Lung (tissue), 16 donors: ENCODE data around the gene SHROOM4. TPM values are rescaled to one million over a fixed set of nuclear protein-coding genes. Genes with fewer than 3 reads are reported as not detected.

Source experiments
- ATAC-seq: fragments of 200-7000 bp; cut with Tn5 transposase; one replicate; pipeline ENCODE4 v1.9.1; 2020; ENCODE audit warnings: moderate number of reproducible peaks; ENCODE audit not compliant: insufficient read depth, low FRiP score
- DNase-seq, 3 donors: peaks; one replicate each; pipeline ENCODE4 v3.0.0-alpha.2; 2013 to 2017
- H3K27ac ChIP-seq, 2 donors: one replicate each; pipeline ENCODE4 v1.5.1; 2013; ENCODE audit warnings: mild to moderate bottlenecking in 2 of 2, moderate library complexity in 2 of 2, control low read depth in 1 of 2, inconsistent platforms in 1 of 2, low read depth in 1 of 2, low read length in 1 of 2
- H3K27me3 ChIP-seq, 3 donors: one replicate each; pipeline ENCODE4 v1.5.1; 2013; ENCODE audit warnings: low read length in 2 of 3; ENCODE audit not compliant: control insufficient read depth in 3 of 3, insufficient read depth in 3 of 3
- H3K36me3 ChIP-seq, 4 donors: one replicate each; pipeline ENCODE4 v1.5.1; 2013; ENCODE audit warnings: low read length in 4 of 4, mild to moderate bottlenecking in 1 of 4, moderate library complexity in 1 of 4; ENCODE audit not compliant: control insufficient read depth in 4 of 4, insufficient read depth in 4 of 4
- H3K4me1 ChIP-seq, 5 donors: one replicate each; pipeline ENCODE4 v1.5.1; 2013; ENCODE audit warnings: low read length in 5 of 5, mild to moderate bottlenecking in 2 of 5, moderate library complexity in 1 of 5; ENCODE audit not compliant: control insufficient read depth in 5 of 5, insufficient read depth in 5 of 5
- H3K4me3 ChIP-seq: one replicate; pipeline ENCODE4 v1.5.1; 2013; ENCODE audit warnings: mild to moderate bottlenecking, control low read depth, moderate library complexity
- H3K9ac ChIP-seq, 2 donors: one replicate each; pipeline ENCODE4 v1.5.1; 2013; ENCODE audit warnings: low read length in 2 of 2, control low read depth in 1 of 2; ENCODE audit not compliant: insufficient read depth in 1 of 2
- H3K9me3 ChIP-seq, 4 donors: one replicate each; pipeline ENCODE4 v1.5.1; 2013; ENCODE audit warnings: low read length in 3 of 4, mild to moderate bottlenecking in 1 of 4, moderate library complexity in 1 of 4; ENCODE audit not compliant: control insufficient read depth in 4 of 4, insufficient read depth in 3 of 4
- CTCF ChIP-seq: IDR thresholded peaks from 2 replicates; pipeline ENCODE4 v1.5.1; 2012; ENCODE audit warnings: mild to moderate bottlenecking; ENCODE audit errors: control extremely low read depth, extremely low read depth
- WGBS, 2 donors: extraction: QIAGEN DNeasy Blood & Tissue Kit; methylation state at CpG; one replicate each; pipeline ENCODE4 v1.1.7; 2013; 5-methylcytosine and 5-hydroxymethylcytosine counted together
- long read RNA-seq, 5 donors: transcript quantifications; one replicate each; lab custom pipeline, GENCODE V29; 2026
- polyA plus RNA-seq, 2 donors: library from polyadenylated mRNA; stranded (reverse); fragments of 200-250 nt; gene quantifications; one replicate each; pipeline ENCODE4 v1.2.1, GENCODE V29; 2013
- total RNA-seq, 2 donors: library from RNA; depleted of rRNA in 1 of 2; stranded (reverse); fragments of >200 nt in 1 of 2; gene quantifications; one replicate each; pipeline ENCODE4 v1.2.1, GENCODE V29; 2014 to 2021
- donor health status: control.
- donor health status: control.
- donor health status: Bipolar disorder and iron deficiency.
- donor health status: healthy.
- donor health status: DM: yes; HTN: yes; CAD: no.

The SHROOM4 gene
- 10 to 100 TPM; 28.0 to 63.3 TPM for total RNA-seq
- polyA plus RNA-seq, result 1 to 10 TPM; 6.8 to 9.8 TPM
- long read RNA-seq, donor 1, partial matches to known transcripts, result 41 of 41 reads
- long read RNA-seq, donor 1, other reads (novel, unspliced or antisense), result 0 of 41 reads
- long read RNA-seq, donor 2, partial matches to known transcripts, result 5 of 5 reads
- long read RNA-seq, donor 2, other reads (novel, unspliced or antisense), result 0 of 5 reads
- long read RNA-seq, donor 3, partial matches to known transcripts, result 24 of 24 reads
- long read RNA-seq, donor 3, other reads (novel, unspliced or antisense), result 0 of 24 reads
- long read RNA-seq, donor 4, partial matches to known transcripts, result 5 of 5 reads
- long read RNA-seq, donor 4, other reads (novel, unspliced or antisense), result 0 of 5 reads
- long read RNA-seq, donor 5, partial matches to known transcripts, result 37 of 37 reads
- long read RNA-seq, donor 5, other reads (novel, unspliced or antisense), result 0 of 37 reads

DNA sequence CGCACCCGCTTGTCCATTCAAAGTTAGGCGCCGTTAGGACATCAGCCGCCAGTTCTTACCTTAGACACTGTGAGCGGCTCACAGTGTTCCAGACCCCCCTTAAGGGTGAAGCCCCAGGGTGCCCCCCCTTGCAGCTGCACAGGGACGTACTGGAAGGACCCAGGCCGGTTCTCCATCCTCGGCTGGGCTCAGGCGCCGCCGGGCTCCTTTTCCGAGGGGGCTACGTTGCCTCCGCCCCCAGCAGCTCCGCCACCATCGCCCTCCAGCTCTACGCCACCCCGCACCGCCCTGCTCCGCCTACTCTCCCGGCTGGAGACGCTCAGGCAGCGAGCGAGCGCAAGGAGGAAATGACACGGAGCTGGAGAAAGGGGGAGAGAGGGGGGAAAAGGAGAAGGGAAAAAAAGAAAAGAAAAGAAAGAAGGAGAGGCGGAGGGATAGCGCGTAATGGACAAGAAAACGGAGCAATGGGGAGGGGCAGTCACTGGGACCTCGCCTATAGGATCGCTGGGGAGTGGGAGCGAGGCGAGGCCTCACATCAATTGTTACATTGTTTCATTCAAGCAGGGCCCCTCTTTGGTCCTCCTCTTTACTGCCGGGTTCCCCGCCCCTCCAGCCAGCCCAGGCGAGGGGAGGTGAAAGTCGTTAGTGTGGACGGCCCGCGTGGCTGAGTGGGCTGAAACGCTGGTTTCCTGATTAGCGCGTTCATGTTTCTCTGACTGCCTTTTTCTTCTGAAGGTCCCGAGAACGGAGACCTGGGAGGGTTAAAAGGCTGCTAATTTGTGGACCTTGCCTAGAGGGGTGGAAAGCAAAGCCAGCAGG is at the start of gene SHROOM4:
Gene SHROOM4, minus strand, starts transcription at position 352 of the 819 bp plus-strand sequence. Its CDS starts 176 bp downstream, at position 176.
- H3K9me3 ChIP-seq, result peaks cover 0 to 8% (median 0%) of the 10 kb centered on the region in 4 donors
- H3K9ac ChIP-seq, result peak within 1 kb of the TSS; percentile 63 to 67
- no peak for TF ChIP-seq CTCF
- peak; percentile 86 to 92 (median 91) for DNase-seq
- peak; percentile 73 for ATAC-seq
- H3K36me3 ChIP-seq, result no peaks in the 10 kb centered on the region
- H3K27me3 ChIP-seq, result peaks cover 0 to 5% (median 2%) of the 10 kb centered on the region in 3 donors
- H3K4me1 ChIP-seq, result peaks cover 0 to 3% (median 0%) of the 10 kb centered on the region in 5 donors
- peak within 1 kb of the TSS; percentile 78 to 93 for H3K27ac ChIP-seq
- 0 to 28% methylated on average over 36 to 47 of the region's 47 CpGs for WGBS, 2 donors
- H3K4me3 ChIP-seq, result peak within 1 kb of the TSS; percentile 33

- H3K4me1 ChIP-seq, result no peaks in the 10 kb centered on the region
- H3K9ac ChIP-seq, result no peak overlapping the region
- H3K27me3 ChIP-seq, result peaks cover 3 to 9% (median 5%) of the 10 kb centered on the region in 3 donors
- H3K27ac ChIP-seq, result no peak overlapping the region
- TF ChIP-seq CTCF, result no peak
- H3K36me3 ChIP-seq, result no peaks in the 10 kb centered on the region
- WGBS, 2 donors, result 93 to 100% methylated on average over 1 of the region's 1 CpG
- H3K4me3 ChIP-seq, result no peak overlapping the region
- ATAC-seq, result no peak
- DNase-seq, result no peak
- no peaks in the 10 kb centered on the region for H3K9me3 ChIP-seq
These were observed 49.5 kb upstream of the SHROOM4 start for GRCh38 chrX:50863471-50863870.

- no peak overlapping the region for H3K27ac ChIP-seq
These were observed 46.5 kb upstream of the SHROOM4 start for GRCh38 chrX:50860518-50860917.

More at GRCh38 chrX:50860518-50860917, 46.5 kb upstream of the SHROOM4 start:
- DNase-seq (no peak), ATAC-seq (no peak)
- 77 to 94% methylated on average over 3 of the region's 3 CpGs for WGBS, 2 donors
- Histone ChIP-seq H3K4me3 (no peak overlapping the region), H3K27me3 (peaks cover 3 to 9% (median 5%) of the 10 kb centered on the region in 3 donors), H3K36me3 (no peaks in the 10 kb centered on the region), H3K9me3 (no peaks in the 10 kb centered on the region), H3K9ac (no peak overlapping the region), H3K4me1 (no peaks in the 10 kb centered on the region)
- no peak for TF ChIP-seq CTCF
